Omental fat pad (tissue), 4 donors: ENCODE data around the gene SMIM27. TPM values are rescaled to one million over a fixed set of nuclear protein-coding genes. Genes with fewer than 3 reads are reported as not detected.
"Not testable (repeated sequence)": the region's sequence is repeated elsewhere in the genome, so short reads cannot be mapped to it uniquely, and the experiment has no call there.

Experiments used
- ATAC-seq: fragments of 150-250 bp; one replicate; pipeline ENCODE4 v1.9.1; 2016; ENCODE audit warnings: mild to moderate bottlenecking, moderate library complexity; ENCODE audit not compliant: low FRiP score
- DNase-seq: peaks from one replicate; pipeline ENCODE4 v3.0.0-alpha.2; 2019; ENCODE audit warnings: low spot score
- total RNA-seq, 4 donors: library from RNA; depleted of rRNA; stranded (reverse); fragments of >200 nt; gene quantifications; one replicate each; pipeline ENCODE4 v1.1.0, GENCODE V29; 2016
- TF ChIP-seq, protein P1 (sequence below), 3 donors: fragments of 450-650 bp; IDR thresholded peaks; one replicate each; pipeline ENCODE4 v1.5.1; 2016 to 2017; ENCODE audit warnings: antibody characterized with exemption in 3 of 3, mild to moderate bottlenecking in 3 of 3, moderate library complexity in 2 of 3

SMIM27 gene, protein sequence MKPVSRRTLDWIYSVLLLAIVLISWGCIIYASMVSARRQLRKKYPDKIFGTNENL
- 1 to 10 TPM; 3.7 to 7.3 (median 4.3) TPM for total RNA-seq

DNA sequence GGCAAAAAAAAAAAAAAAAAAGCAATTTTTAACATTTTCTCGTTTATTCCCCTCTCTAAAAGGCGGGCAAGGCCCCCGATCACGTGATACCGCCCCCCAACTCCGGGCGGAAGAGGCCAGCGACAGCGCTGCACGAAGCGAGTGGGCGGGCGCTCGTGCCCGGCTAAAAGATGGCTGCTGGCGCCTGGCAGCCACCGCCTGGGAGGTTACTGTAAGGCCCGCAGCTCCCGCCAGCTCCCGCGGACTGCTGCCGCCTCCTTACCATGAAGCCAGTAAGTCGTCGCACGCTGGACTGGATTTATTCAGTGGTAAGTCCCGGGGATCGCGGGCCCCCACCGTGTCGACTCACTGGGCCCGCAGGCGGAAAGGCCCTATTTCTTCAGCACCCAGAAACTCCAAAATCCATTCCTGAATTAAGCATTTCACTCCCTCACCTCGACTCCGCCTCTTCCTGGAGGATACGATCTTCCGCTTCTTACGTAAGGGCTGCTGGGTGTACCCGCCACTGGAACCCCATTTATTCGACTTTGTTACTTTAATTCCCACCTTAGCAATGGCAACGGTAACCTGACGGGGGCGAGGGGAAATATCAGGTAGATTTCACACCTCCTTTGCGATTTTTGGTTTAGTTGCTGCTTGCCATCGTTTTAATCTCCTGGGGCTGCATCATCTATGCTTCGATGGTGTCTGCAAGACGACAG lies at the start of gene SMIM27, which contains the start of gene TOPORS:
TSS of gene SMIM27 (plus strand) at position 156 of the 701 bp plus-strand sequence. CDS start at position 264, 108 bp downstream.
TSS of gene TOPORS (minus strand) at position 415 of the 701 bp plus-strand sequence. CDS start at position 265, 150 bp downstream.
- TF ChIP-seq, protein P1, sequence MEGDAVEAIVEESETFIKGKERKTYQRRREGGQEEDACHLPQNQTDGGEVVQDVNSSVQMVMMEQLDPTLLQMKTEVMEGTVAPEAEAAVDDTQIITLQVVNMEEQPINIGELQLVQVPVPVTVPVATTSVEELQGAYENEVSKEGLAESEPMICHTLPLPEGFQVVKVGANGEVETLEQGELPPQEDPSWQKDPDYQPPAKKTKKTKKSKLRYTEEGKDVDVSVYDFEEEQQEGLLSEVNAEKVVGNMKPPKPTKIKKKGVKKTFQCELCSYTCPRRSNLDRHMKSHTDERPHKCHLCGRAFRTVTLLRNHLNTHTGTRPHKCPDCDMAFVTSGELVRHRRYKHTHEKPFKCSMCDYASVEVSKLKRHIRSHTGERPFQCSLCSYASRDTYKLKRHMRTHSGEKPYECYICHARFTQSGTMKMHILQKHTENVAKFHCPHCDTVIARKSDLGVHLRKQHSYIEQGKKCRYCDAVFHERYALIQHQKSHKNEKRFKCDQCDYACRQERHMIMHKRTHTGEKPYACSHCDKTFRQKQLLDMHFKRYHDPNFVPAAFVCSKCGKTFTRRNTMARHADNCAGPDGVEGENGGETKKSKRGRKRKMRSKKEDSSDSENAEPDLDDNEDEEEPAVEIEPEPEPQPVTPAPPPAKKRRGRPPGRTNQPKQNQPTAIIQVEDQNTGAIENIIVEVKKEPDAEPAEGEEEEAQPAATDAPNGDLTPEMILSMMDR (IDR thresholded peaks at IDR 0.05), result no peak
- ATAC-seq (peak; percentile 92), DNase-seq (peak; percentile 62)

DNA sequence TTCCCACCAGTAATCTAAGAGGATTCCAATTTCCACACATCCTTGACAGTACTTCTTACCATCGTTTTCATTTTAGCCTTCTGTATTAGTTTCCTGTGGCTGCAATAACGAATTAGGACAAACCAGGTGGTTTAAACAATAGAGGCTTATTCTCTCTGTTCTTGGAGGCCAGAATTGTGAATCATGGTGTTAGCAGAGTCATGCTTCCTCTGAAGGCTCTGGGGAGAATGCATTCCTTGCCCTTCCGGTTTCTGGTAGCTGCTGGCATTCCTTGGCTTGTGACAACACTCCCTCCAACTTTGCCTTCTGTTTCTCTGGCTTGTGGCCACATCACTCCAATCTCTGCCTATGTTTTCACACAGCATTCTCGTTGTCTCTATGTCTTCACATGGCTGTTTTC lies 49.7 kb upstream of the SMIM27 start:
- no peak for ATAC-seq
- TF ChIP-seq, protein P1 (IDR thresholded peaks at IDR 0.05), result no peak
- no peak for DNase-seq

DNA sequence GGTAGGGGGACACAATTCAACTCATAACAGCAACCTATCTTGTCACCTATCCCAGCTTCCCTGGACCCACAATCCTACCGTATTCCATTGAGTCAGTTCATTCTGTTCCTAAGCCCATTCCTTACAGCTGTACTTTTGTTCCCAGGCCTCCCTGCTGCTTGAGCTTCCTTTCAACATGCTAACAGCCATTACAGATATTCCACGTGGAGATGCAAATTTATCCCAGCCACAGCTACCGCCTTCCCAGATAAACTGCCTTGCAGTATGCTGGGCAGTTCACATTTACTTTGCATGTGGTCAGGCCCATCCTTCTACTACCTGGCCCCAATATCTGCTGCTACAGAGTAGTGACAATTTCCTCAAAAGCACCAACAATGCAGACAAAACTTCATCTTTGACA lies 49.1 kb upstream of the SMIM27 start:
- ATAC-seq (no peak), DNase-seq (no peak)
- TF ChIP-seq, protein P1 (IDR thresholded peaks at IDR 0.05), result no peak

DNA sequence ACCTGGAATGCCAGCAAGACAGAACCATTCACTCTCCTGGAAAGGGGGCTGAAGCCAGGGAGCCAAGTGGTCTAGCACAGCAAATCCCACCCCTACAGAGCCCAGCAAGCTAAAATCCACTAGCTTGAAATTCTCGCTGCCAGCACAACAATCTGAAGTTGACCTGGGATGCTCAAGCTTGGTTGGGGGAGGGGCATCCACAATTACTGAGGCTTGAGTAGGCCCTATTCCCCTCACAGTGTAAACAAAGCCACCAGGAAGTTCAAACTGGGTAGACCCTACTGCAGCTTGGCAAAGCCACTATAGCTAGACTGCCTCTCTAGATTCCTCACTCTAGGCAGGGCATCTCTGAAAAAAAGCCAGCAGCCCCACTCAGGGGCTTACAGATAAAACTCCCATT lies 43.4 kb upstream of the SMIM27 start:
- ATAC-seq, result no peak
- TF ChIP-seq, protein P1 (IDR thresholded peaks at IDR 0.05), result no peak
- no peak for DNase-seq

DNA sequence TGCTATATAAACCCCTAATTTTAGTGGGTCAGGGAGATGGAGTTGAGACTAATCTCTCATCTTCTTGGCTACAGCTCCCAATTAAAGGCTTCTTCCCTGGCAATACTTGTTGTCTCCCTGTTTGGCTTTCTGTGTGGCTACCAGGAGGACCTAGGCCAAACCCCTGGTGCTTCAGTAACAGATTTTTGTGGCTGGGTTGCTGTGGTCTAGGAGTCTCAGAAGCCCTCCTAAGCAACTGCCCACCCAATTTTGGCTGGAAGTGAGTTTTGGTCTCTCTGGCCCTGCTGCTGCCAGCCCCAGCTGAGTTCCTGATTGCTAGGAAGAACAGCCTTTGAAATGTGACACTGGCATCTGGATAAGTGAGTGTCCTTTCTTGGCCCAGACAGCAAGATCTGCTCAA lies 35.9 kb upstream of the SMIM27 start:
- ATAC-seq (no peak), DNase-seq (no peak)

DNA sequence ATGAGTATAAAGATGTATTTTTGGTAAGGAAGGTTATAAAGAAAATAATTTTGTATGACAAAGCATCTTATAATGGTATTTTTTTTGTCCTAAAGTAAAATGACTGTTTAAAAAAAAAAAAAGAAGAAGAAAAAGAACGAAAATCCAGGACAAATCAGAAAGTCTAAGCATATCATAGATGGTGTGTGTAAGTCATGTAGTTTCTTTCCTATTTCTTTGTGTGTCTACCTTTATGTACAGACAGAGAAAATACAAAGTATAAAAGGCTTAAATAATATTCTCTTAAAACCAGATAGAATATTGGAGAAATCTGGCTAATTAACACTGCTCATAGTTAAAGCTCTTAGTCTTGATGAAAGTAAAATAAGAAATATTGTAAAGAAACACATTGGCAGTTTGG lies 33.9 kb upstream of the SMIM27 start:
- TF ChIP-seq, protein P1 (IDR thresholded peaks at IDR 0.05), result no peak
- ATAC-seq, result no peak
- DNase-seq, result no peak

More for the DNA sequence above, 35.9 kb upstream of the SMIM27 start:
- TF ChIP-seq, protein P1 (IDR thresholded peaks at IDR 0.05), result no peak

DNA sequence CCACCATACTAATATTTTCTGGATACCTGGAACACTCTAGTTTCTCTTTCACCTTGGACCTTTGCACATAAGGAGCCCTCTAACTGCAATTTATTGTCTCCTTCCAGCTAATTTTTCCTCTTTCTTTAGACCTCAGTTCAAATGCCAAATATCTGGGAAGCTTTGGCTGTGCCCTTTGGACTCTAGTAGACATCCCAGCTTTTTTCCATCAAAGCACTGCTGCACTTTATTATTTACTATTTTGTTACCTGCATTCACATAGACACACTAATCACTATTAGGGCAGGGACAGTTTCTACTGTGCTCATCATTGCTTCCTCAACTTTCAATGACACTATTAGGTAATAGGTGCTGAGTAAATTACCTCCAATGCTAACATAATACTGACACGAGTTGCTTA lies 28.2 kb upstream of the SMIM27 start:
- DNase-seq (no peak), ATAC-seq (no peak)
- TF ChIP-seq, protein P1 (IDR thresholded peaks at IDR 0.05), result no peak

DNA sequence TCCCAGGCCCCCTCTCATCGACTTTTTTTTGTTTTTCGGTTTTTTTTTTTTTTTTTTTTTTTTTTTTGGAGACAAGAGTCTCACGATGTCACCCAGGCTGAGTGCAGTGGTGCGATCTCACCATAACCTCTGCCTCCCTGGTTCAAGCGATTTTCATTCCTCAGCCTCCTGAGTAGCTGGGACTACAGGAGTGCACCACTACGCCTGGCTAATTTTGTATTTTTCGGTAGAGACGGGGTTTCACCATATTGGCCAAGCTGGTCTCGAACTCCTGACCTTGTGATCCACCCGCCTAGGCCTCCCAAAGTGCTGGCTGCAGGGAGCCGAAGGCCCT lies 27.6 kb upstream of the SMIM27 start:
- not testable (repeated sequence) for ATAC-seq, DNase-seq
